HFF-Myc (cell line): Measurements from ENCODE around the gene S100A5.
A peak's percentile ranks its signal among the peaks of the same experiment; 100 is the strongest.

Experiments used
- DNase-seq: peaks from one replicate; pipeline ENCODE4 v3.0.0-alpha.2; 2011; ENCODE audit warnings: low read depth; ENCODE audit errors: extremely low read depth
- H3K4me3 ChIP-seq: replicated peaks from 2 replicates; pipeline ENCODE4 v1.5.1; 2011; ENCODE audit warnings: low read depth, mild to moderate bottlenecking, control low read depth, low read length
- CTCF ChIP-seq: IDR thresholded peaks from 2 replicates; pipeline ENCODE4 v1.5.1; 2012; ENCODE audit warnings: mild to moderate bottlenecking, low read depth, low read length, control low read depth; ENCODE audit errors: missing control alignments

Gene S100A5

GRCh38 chr1:153519242-153519641 lies 21.5 kb downstream of the S100A5 start:
- TF ChIP-seq CTCF: no peak
- no peak for DNase-seq
- H3K4me3 ChIP-seq: no peak overlapping the region

- no peak for TF ChIP-seq CTCF
- no peak overlapping the region for H3K4me3 ChIP-seq
- DNase-seq: no peak
Observed at GRCh38 chr1:153515504-153516394, 25.0 kb downstream of the S100A5 start.

- no peak overlapping the region for H3K4me3 ChIP-seq
- no peak for DNase-seq
- TF ChIP-seq CTCF: no peak
Observed at GRCh38 chr1:153513666-153514065, 27.1 kb downstream of the S100A5 start.

- no peak for DNase-seq
- no peak overlapping the region for H3K4me3 ChIP-seq
- TF ChIP-seq CTCF: no peak
Observed at GRCh38 chr1:153513023-153513422, 27.7 kb downstream of the S100A5 start.

- no peak for DNase-seq
- no peak overlapping the region for H3K4me3 ChIP-seq
- TF ChIP-seq CTCF: peak; percentile 96
Observed at GRCh38 chr1:153510984-153511410, 29.7 kb downstream of the S100A5 start.

GRCh38 chr1:153509729-153510354 lies 30.9 kb downstream of the S100A5 start:
- peak; percentile 81 for TF ChIP-seq CTCF
- DNase-seq: no peak
- no peak overlapping the region for H3K4me3 ChIP-seq
